ENCODE data around the gene PRKAG2.

DNA sequence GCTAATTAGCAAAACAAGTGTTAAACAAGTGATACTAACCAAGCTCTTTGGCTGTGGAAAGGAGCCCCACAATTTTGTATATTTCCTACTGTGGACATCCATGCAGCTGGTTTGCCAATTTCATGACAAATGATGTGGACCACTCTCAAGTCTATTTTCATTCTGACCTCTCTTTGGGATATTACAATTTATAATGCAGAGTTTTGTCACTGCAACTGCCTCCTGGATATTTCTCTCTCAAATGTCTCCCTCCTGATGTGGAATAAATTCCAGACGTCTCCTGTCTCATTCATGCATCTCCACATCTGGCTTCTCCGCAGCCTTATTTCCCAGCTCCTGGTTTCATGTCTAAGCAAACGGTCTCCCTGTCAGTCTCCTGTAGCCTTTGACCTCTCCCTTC, 276.6 kb downstream of the PRKAG2 start:
- TF ChIP-seq TAF1 (IDR thresholded peaks at IDR 0.05; ENCODE audit: low read depth, low read length), result no peak
- TF ChIP-seq POLR2A (IDR thresholded peaks at IDR 0.05; ENCODE audit: low read depth, low read length), result no peak
- no peak for TF ChIP-seq POLR2AphosphoS5 (IDR thresholded peaks at IDR 0.05; ENCODE audit: low read depth, low read length)
- TF ChIP-seq PAX5 (IDR thresholded peaks at IDR 0.05; ENCODE audit: insufficient read depth, low read length, severe bottlenecking), result no peak

Measured in GM12891 (cell line).